IMR-90 (cell line): ENCODE measurements around the gene NDUFA3. TPM values are rescaled to one million over a fixed set of nuclear protein-coding genes. Genes with fewer than 3 reads are reported as not detected.

ENCODE experiments used
- ATAC-seq: fragments of 200-7000 bp; cut with Tn5 transposase; 2 replicates; pipeline ENCODE4 v1.9.1; 2020; ENCODE audit warnings: low read depth, mild to moderate bottlenecking, moderate library complexity
- BruUV-seq: library from RNA; stranded (reverse); fragments of 400-500 nt; replicated peaks from 2 replicates; lab custom pipeline; 2021; lab: Mats Ljungman, UMichigan
- CTCF ChIA-PET: fragments of 300-600 bp; formaldehyde crosslinking; extraction: SDS; loops from one replicate; lab custom pipeline; 2021; ENCODE audit warnings: antibody characterized with exemption; lab: Yijun Ruan, JAX
- POLR2A ChIA-PET: fragments of 300-600 bp; sonication (Branson Sonifier 250); formaldehyde crosslinking; loops from one replicate; lab custom pipeline; 2022; ENCODE audit warnings: antibody characterized with exemption; ENCODE audit not compliant: unreplicated experiment; lab: Charles Lee
- DNase-seq: peaks from one replicate; pipeline ENCODE4 v3.0.0; 2013
- H2AFZ ChIP-seq: replicated peaks from 2 replicates; pipeline ENCODE3; 2013; ENCODE audit warnings: low read length, mild to moderate bottlenecking; ENCODE audit not compliant: poor library complexity
- H2AK5ac ChIP-seq: 2 replicates; pipeline ENCODE4 v1.6.1; 2013; ENCODE audit warnings: low read depth, low read length, inconsistent platforms
- H2AK9ac ChIP-seq: replicated peaks from 2 replicates; pipeline ENCODE3; 2013; ENCODE audit warnings: mild to moderate bottlenecking, low read depth, low read length, moderate library complexity; ENCODE audit not compliant: poor library complexity
- H2BK120ac ChIP-seq: 2 replicates; pipeline ENCODE4 v1.6.1; 2013; ENCODE audit warnings: low read depth, low read length, inconsistent platforms
- H2BK15ac ChIP-seq: 3 replicates; pipeline ENCODE4 v1.6.1; 2013; ENCODE audit warnings: low read depth, low read length, inconsistent platforms
- H2BK20ac ChIP-seq: 2 replicates; pipeline ENCODE4 v1.6.1; 2013; ENCODE audit warnings: low read depth, mild to moderate bottlenecking, inconsistent platforms, low read length, moderate library complexity
- H2BK5ac ChIP-seq: 2 replicates; pipeline ENCODE4 v1.6.1; 2013; ENCODE audit warnings: mild to moderate bottlenecking, low read depth, low read length, inconsistent platforms; ENCODE audit not compliant: poor library complexity, severe bottlenecking
- H3K14ac ChIP-seq: replicated peaks from 2 replicates; pipeline ENCODE4 v1.6.1; 2013; ENCODE audit warnings: low read depth, low read length, inconsistent platforms
- H3K18ac ChIP-seq: 2 replicates; pipeline ENCODE4 v1.6.1; 2013; ENCODE audit warnings: low read depth, low read length, control low read depth
- H3K23ac ChIP-seq: 2 replicates; pipeline ENCODE4 v1.6.1; 2013; ENCODE audit warnings: low read depth, low read length, inconsistent platforms
- H3K27ac ChIP-seq: 2 replicates; pipeline ENCODE4 v1.5.1; 2013; ENCODE audit warnings: mild to moderate bottlenecking, control low read depth, low read length; ENCODE audit not compliant: insufficient read depth
- H3K27me3 ChIP-seq: 2 replicates; pipeline ENCODE4 v1.6.1; 2013; ENCODE audit warnings: low read length; ENCODE audit not compliant: control insufficient read depth, insufficient read depth
- H3K36me3 ChIP-seq: 2 replicates; pipeline ENCODE4 v1.6.1; 2013; ENCODE audit warnings: low read length, mixed read lengths; ENCODE audit not compliant: control insufficient read depth, insufficient read depth
- H3K4ac ChIP-seq: 2 replicates; pipeline ENCODE4 v1.6.1; 2013; ENCODE audit warnings: low read depth, low read length, inconsistent platforms
- H3K4me1 ChIP-seq: 2 replicates; pipeline ENCODE4 v1.6.1; 2013; ENCODE audit warnings: low read length, mixed read lengths; ENCODE audit not compliant: control insufficient read depth, insufficient read depth
- H3K4me2 ChIP-seq: 2 replicates; pipeline ENCODE4 v1.6.1; 2013; ENCODE audit warnings: low read depth, mild to moderate bottlenecking, control low read depth, low read length, moderate library complexity
- H3K4me3 ChIP-seq: 2 replicates; pipeline ENCODE4 v1.5.1; 2013; ENCODE audit warnings: low read depth, mild to moderate bottlenecking, control low read depth, low read length, moderate library complexity; ENCODE audit not compliant: insufficient read depth
- H3K56ac ChIP-seq: 2 replicates; pipeline ENCODE4 v1.6.1; 2013; ENCODE audit warnings: low read length, inconsistent platforms; ENCODE audit not compliant: insufficient read depth; ENCODE audit errors: extremely low read depth
- H3K79me1 ChIP-seq, 2 experiments: 2 replicates each; pipeline ENCODE4 v1.6.1; 2013; ENCODE audit warnings: low read length in 2 of 2, inconsistent platforms in 1 of 2, low read depth in 1 of 2
- H3K9ac ChIP-seq: 2 replicates; pipeline ENCODE4 v1.6.1; 2013; ENCODE audit warnings: low read depth, low read length, control low read depth
- H3K9me1 ChIP-seq: 2 replicates; pipeline ENCODE4 v1.6.1; 2013; ENCODE audit warnings: low read length, inconsistent platforms; ENCODE audit not compliant: insufficient read depth
- H3K9me3 ChIP-seq: 2 replicates; pipeline ENCODE4 v1.6.1; 2013; ENCODE audit warnings: low read length; ENCODE audit not compliant: control insufficient read depth, insufficient read depth
- H4K20me1 ChIP-seq: 2 replicates; pipeline ENCODE4 v1.6.1; 2013; ENCODE audit warnings: low read length, inconsistent platforms; ENCODE audit not compliant: insufficient read depth
- H4K5ac ChIP-seq: 2 replicates; pipeline ENCODE4 v1.6.1; 2013; ENCODE audit warnings: mild to moderate bottlenecking, low read depth, low read length, control low read depth
- H4K8ac ChIP-seq, 2 experiments: 2 replicates each; pipeline ENCODE4 v1.6.1; 2013; ENCODE audit warnings: low read depth in 2 of 2, low read length in 2 of 2, control low read depth in 1 of 2, inconsistent platforms in 1 of 2
- H4K91ac ChIP-seq: 2 replicates; pipeline ENCODE4 v1.6.1; 2013; ENCODE audit warnings: low read depth, low read length, inconsistent platforms; ENCODE audit not compliant: insufficient read depth
- FOS ChIP-seq: fragments of 150-350 bp; IDR thresholded peaks from 2 replicates; pipeline ENCODE4 v1.6.1; 2016; ENCODE audit warnings: low read depth, low read length
- WGBS, 2 experiments: methylation state at CpG; one replicate each; pipeline versions ENCODE4 v1.1.5 to v1.1.7; 2013; ENCODE audit warnings: missing lambda C conversion rate in 2 of 2; ENCODE audit not compliant: insufficient read length in 1 of 2; ENCODE audit errors: extremely low coverage in 2 of 2; 5-methylcytosine and 5-hydroxymethylcytosine counted together
- dilution Hi-C: fragments of 300-500 bp; cut with HindIII; formaldehyde crosslinking; loops from one replicate; pipeline ENCODE4 v1.14.3; 2018; ENCODE audit warnings: low sequenced_read_pairs; ENCODE audit not compliant: unreplicated experiment
- in situ Hi-C: fragments of 300-500 bp; cut with MboI; formaldehyde crosslinking; loops from 3 replicates; pipeline ENCODE4 v1.14.3; 2019; ENCODE audit warnings: low sequenced_read_pairs, inconsistent platforms, mixed read lengths
- intact Hi-C: fragments of 100-400 bp; cut with micrococcal nuclease; formaldehyde crosslinking; loops from 2 replicates; pipeline ENCODE4 v1.10.0; 2022
- polyA plus RNA-seq, 3 experiments: library from polyadenylated mRNA; depleted of rRNA; stranded (reverse); fragments of >200 nt; gene quantifications; 2 replicates each; pipeline ENCODE4 v1.2.3, GENCODE V29; 2012; ENCODE audit warnings: low replicate concordance in 1 of 3
- total RNA-seq: library from RNA; depleted of rRNA; stranded (reverse); fragments of >200 nt; gene quantifications from 2 replicates; pipeline ENCODE4 v1.2.3, GENCODE V29; 2012

NDUFA3 gene
- total and polyA plus RNA-seq, 2 of the 4 experiments (the other 2 are of a cell fraction): 7.9 to 85.0 TPM

DNA sequence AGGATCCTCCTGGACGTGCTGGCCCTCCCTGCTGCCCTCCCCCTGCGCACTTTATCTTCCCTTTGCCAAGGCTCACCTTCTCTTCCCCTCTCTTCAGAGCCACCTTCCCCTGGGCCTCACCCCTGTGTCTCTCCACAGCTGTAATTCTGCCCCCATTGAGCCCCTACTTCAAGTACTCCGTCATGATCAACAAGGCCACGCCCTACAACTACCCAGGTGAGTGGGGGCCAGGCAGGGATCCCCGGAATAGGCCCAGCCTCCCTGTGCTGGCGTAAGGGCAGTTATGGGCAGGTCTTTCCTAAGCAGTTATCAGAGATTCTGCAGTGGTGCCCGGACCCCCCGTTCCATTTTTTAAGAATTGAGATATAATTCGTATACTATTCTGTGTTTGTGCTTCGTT lies 3.1 kb downstream of the NDUFA3 start:
- dilution Hi-C loops (no loop called here), in situ Hi-C loops (loop anchor here (25.0 kb wide), 1 partner anchor 357 kb away; the partner anchor contains the start of genes CDC42EP5 and LENG9), intact Hi-C loops (loop anchor here (10.0 kb wide), 1 partner anchor 241 kb away; the partner anchor contains the start of gene MYADM)
- H4K20me1 ChIP-seq: peaks cover 4% of the 10 kb centered on the region; the same call in 1 of the 2 replicates
- H3K14ac ChIP-seq: no peak overlapping the region
- no peak overlapping the region for H3K4ac ChIP-seq
- no peaks in the 10 kb centered on the region for H3K9me3 ChIP-seq
- BruUV-seq: no TSS peak
- H3K9me1 ChIP-seq: no peaks in the 10 kb centered on the region
- no peak overlapping the region for H2AK9ac ChIP-seq
- no peak overlapping the region for H3K18ac ChIP-seq
- H4K91ac ChIP-seq: no peak overlapping the region
- DNase-seq (no peak), ATAC-seq (no peak)
- POLR2A ChIA-PET: no interaction called here
- no peak overlapping the region for H2AK5ac ChIP-seq
- H2BK15ac ChIP-seq: no peak overlapping the region
- no peak overlapping the region for H4K8ac ChIP-seq
- no peak overlapping the region for H3K4me2 ChIP-seq
- no peak overlapping the region for H3K23ac ChIP-seq
- H2BK5ac ChIP-seq: no peak overlapping the region
- 100% methylated on average over 5 of the region's 10 CpGs; no CpG with 5 or more reads in 1 of the 2 experiments for WGBS, 2 experiments
- CTCF ChIA-PET: no interaction called here
- H2BK20ac ChIP-seq: no peak overlapping the region
- TF ChIP-seq FOS: no peak
- H2AFZ ChIP-seq: no peak overlapping the region
- no peak overlapping the region for H2BK120ac ChIP-seq
- H3K27ac ChIP-seq: no peak overlapping the region
- H3K27me3 ChIP-seq: no peaks in the 10 kb centered on the region
- no peak overlapping the region for H3K9ac ChIP-seq
- H3K4me3 ChIP-seq: no peak overlapping the region
- H3K79me1 ChIP-seq: peaks cover 4 to 29% of the 10 kb centered on the region in 2 experiments
- peaks cover 44% of the 10 kb centered on the region for H3K36me3 ChIP-seq
- no peak overlapping the region for H3K56ac ChIP-seq
- no peak overlapping the region for H4K5ac ChIP-seq
- no peaks in the 10 kb centered on the region for H3K4me1 ChIP-seq
